HFFc6 (cell line): Measurements from ENCODE around the gene AKT2. TPM values are rescaled to one million over a fixed set of nuclear protein-coding genes. Genes with fewer than 3 reads are reported as not detected.

Experiments used
- DNase-seq: peaks from one replicate; pipeline ENCODE4 v3.0.0-alpha.2; 2018
- H3K27ac Mint-ChIP-seq: 2 replicates; pipeline ENCODE4 v1.8.0; 2020; ENCODE audit warnings: mild to moderate bottlenecking, mixed read lengths
- H3K27me3 Mint-ChIP-seq: 2 replicates; pipeline ENCODE4 v1.8.0; 2021; ENCODE audit warnings: mild to moderate bottlenecking, moderate library complexity, mixed read lengths; ENCODE audit not compliant: insufficient read depth
- H3K36me3 Mint-ChIP-seq: 2 replicates; pipeline ENCODE4 v1.8.0; 2021; ENCODE audit warnings: low read depth, mixed read lengths
- H3K4me1 Mint-ChIP-seq: 2 replicates; pipeline ENCODE4 v1.8.0; 2020; ENCODE audit warnings: low read depth, mixed read lengths
- H3K4me3 Mint-ChIP-seq: 2 replicates; pipeline ENCODE4 v1.8.0; 2020; ENCODE audit warnings: mild to moderate bottlenecking, moderate library complexity, mixed read lengths
- H3K9me3 Mint-ChIP-seq: 2 replicates; pipeline ENCODE4 v1.8.0; 2020; ENCODE audit warnings: mild to moderate bottlenecking, mixed read lengths
- CTCF ChIP-seq: fragments of 200-600 bp; sonication (generic); IDR thresholded peaks from 2 replicates; pipeline ENCODE4 v1.5.0; 2021; ENCODE audit warnings: antibody characterized with exemption, mild to moderate bottlenecking
- total RNA-seq, 6 experiments: library from RNA; stranded (reverse); fragmentation: NEBNext Ultra II Directional; extraction: Animal tissue kit (Norgen Biotek cat#: 25700); gene quantifications; 2 replicates in 1 of 6; 3 replicates in 5 of 6; pipeline ENCODE4 v1.2.3, GENCODE V29; 2021

AKT2 gene
- total RNA-seq, 6 experiments from 2014 or later: 128 to 133 (median 130) TPM

DNA sequence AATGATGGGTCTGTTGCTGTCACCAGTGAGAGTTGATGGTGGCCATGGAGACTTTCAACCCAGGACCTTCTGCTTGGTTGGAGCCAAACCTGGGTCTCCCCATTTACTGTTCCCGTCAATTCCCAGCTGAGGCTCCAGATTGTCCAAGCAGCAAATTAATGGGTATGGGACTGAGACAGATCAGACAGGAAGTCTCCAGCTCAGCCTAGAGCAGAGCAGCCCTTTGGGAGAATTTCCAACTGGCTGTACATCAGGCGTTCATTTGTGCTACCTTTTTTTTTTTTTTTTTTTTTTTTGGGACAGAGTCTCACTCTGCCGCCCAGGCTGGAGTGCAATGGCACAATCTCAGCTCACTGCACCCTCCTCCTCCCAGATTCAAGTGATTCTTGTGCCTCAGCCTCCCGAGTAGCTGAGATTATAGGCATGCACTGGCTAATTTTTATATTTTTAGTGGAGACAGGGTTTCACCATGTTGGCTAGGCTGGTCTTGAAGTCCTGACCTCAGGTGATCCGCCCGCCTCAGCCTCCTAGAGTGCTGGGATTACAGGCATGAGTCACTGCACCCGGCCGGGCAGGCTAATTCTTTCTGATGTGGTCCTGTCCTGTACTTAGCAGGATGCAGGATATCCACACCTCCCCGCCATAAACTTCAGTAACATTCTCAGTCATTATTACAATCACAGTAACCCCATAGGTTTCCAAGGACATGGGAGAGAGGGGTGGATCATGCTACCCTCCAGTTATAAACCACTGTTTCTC lies 84.6 kb downstream of the AKT2 start:
- Mint-ChIP-seq H3K27me3 (peaks cover 4% of the 10 kb centered on the region; the same call in 1 of the 2 replicates), H3K36me3 (peaks cover 16% of the 10 kb centered on the region), H3K27ac (peak overlapping the region; percentile 36; the same call in 1 of the 2 replicates), H3K9me3 (no peaks in the 10 kb centered on the region), H3K4me1 (peaks cover 8% of the 10 kb centered on the region; the same call in 1 of the 2 replicates), H3K4me3 (no peak overlapping the region)
- no peak for TF ChIP-seq CTCF
- DNase-seq: peak; percentile 22

DNA sequence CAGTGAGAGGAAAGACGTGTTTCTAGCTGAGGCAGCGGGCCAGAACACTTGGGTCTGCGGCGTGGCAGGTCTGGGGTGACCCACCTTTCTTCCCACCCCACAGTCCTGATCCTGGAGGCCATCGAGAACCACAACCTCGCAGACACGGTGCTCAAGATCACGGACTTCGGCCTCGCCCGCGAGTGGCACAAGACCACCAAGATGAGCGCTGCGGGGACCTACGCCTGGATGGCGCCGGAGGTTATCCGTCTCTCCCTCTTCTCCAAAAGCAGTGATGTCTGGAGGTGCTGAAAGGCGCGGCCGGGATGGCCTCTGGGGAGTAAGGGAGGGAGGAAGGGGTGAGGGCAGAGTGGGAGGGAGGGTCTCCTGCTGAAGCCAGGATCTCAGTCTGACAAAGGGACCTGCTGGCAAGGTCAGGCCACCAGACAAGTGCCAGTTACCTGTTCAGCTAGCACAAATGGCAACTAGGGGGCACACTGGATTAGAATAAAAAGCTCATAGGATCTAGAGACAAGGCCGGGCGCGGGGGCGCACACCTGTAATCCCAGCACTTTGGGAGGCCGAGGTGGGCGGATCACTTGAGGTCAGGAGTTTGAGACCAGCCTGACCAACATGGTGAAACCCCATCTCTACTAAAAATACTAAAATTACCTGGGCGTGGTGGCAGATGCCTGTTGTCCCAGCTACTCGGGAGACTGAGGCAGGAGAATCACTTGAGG lies 86.7 kb downstream of the AKT2 start:
- Mint-ChIP-seq H3K4me1 (peaks cover 20% of the 10 kb centered on the region), H3K4me3 (no peak overlapping the region), H3K27ac (no peak overlapping the region), H3K27me3 (no peaks in the 10 kb centered on the region; the same call in 1 of the 2 replicates), H3K9me3 (no peaks in the 10 kb centered on the region), H3K36me3 (peaks cover 9% of the 10 kb centered on the region)
- TF ChIP-seq CTCF: no peak
- DNase-seq: no peak

- H3K27ac Mint-ChIP-seq: peak overlapping the region; percentile 63; the same call in 1 of the 2 replicates
- no peaks in the 10 kb centered on the region for H3K9me3 Mint-ChIP-seq
- H3K36me3 Mint-ChIP-seq: peaks cover 5% of the 10 kb centered on the region; the same call in 1 of the 2 replicates
- peak; percentile 30 for DNase-seq
- H3K4me1 Mint-ChIP-seq: peaks cover 39% of the 10 kb centered on the region
- no peaks in the 10 kb centered on the region; the same call in 1 of the 2 replicates for H3K27me3 Mint-ChIP-seq
- peak overlapping the region; percentile 3 for H3K4me3 Mint-ChIP-seq
- no peak for TF ChIP-seq CTCF
Measured at GRCh38 chr19:40193587-40193849, 91.6 kb downstream of the AKT2 start.

- no peaks in the 10 kb centered on the region; the same call in 1 of the 2 replicates for H3K27me3 Mint-ChIP-seq
- peak overlapping the region; percentile 3 for H3K4me3 Mint-ChIP-seq
- peak overlapping the region; percentile 63 for H3K27ac Mint-ChIP-seq
- TF ChIP-seq CTCF: no peak
- H3K9me3 Mint-ChIP-seq: no peaks in the 10 kb centered on the region
- peaks cover 41% of the 10 kb centered on the region for H3K4me1 Mint-ChIP-seq
- DNase-seq: no peak
- peaks cover 5% of the 10 kb centered on the region; the same call in 1 of the 2 replicates for H3K36me3 Mint-ChIP-seq
Measured at GRCh38 chr19:40192758-40193586, 92.2 kb downstream of the AKT2 start.

DNA sequence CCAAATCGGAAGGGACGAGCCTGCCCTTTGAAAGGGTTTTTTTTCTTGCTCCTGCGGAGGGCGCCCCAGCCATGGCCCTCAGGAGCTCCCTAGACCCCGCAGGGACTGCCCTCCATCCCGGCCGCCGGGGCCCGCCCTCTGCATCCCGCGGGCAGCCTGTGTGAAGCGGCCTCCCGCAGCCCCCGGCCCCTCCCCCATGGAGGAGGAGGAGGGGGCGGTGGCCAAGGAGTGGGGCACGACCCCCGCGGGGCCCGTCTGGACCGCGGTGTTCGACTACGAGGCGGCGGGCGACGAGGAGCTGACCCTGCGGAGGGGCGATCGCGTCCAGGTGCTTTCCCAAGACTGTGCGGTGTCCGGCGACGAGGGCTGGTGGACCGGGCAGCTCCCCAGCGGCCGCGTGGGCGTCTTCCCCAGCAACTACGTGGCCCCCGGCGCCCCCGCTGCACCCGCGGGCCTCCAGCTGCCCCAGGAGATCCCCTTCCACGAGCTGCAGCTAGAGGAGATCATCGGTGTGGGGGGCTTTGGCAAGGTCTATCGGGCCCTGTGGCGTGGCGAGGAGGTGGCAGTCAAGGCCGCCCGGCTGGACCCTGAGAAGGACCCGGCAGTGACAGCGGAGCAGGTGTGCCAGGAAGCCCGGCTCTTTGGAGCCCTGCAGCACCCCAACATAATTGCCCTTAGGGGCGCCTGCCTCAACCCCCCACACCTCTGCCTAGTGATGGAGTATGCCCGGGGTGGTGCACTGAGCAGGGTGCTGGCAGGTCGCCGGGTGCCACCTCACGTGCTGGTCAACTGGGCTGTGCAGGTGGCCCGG lies 93.1 kb downstream of the AKT2 start:
- DNase-seq: no peak
- Mint-ChIP-seq H3K4me1 (peaks cover 41% of the 10 kb centered on the region), H3K27me3 (no peaks in the 10 kb centered on the region; the same call in 1 of the 2 replicates), H3K27ac (no peak overlapping the region), H3K4me3 (peak overlapping the region; percentile 3), H3K9me3 (no peaks in the 10 kb centered on the region), H3K36me3 (peaks cover 5% of the 10 kb centered on the region; the same call in 1 of the 2 replicates)
- peak; percentile 34; the same call in 1 of the 2 replicates for TF ChIP-seq CTCF
